HepG2 (cell line): ENCODE results near the gene IKZF4. TPM values are rescaled to one million over a fixed set of nuclear protein-coding genes. Genes with fewer than 3 reads are reported as not detected.

ENCODE experiments used
- ARNTL ChIP-seq: sonication (generic); formaldehyde crosslinking; IDR thresholded peaks from 2 replicates; pipeline ENCODE4 v1.4.0; 2020; ENCODE audit warnings: mild to moderate bottlenecking, missing genetic modification reagents
- CHD4 ChIP-seq: fragments of 200-600 bp; sonication (generic); IDR thresholded peaks from 2 replicates; pipeline ENCODE4 v1.7.0; 2017; ENCODE audit warnings: mild to moderate bottlenecking, low read length, borderline replicate concordance
- DDIT3 ChIP-seq: sonication (generic); formaldehyde crosslinking; IDR thresholded peaks from 2 replicates; pipeline ENCODE4 v1.4.0; 2020; ENCODE audit warnings: mild to moderate bottlenecking, missing genetic modification reagents
- FOXA1 ChIP-seq, 2 experiments: fragments of 450-650 bp in 1 of 2; sonication (generic) in 1 of 2; formaldehyde crosslinking in 1 of 2; IDR thresholded peaks; 2 replicates each; pipeline versions ENCODE4 v1.4.0 to v1.6.1; 2016 to 2020; ENCODE audit warnings: missing genetic modification reagents in 1 of 2
- FOXP4 ChIP-seq: sonication (generic); formaldehyde crosslinking; IDR thresholded peaks from 2 replicates; pipeline ENCODE4 v1.4.0; 2020; ENCODE audit warnings: missing genetic modification reagents
- MED1 ChIP-seq: sonication (generic); formaldehyde crosslinking; IDR thresholded peaks from 2 replicates; pipeline ENCODE4 v1.4.0; 2020; ENCODE audit warnings: missing genetic modification reagents
- MTERF4 ChIP-seq: sonication (generic); formaldehyde crosslinking; IDR thresholded peaks from 2 replicates; pipeline ENCODE4 v1.8.0; 2023; ENCODE audit warnings: mild to moderate bottlenecking, missing genetic modification reagents
- SATB2 ChIP-seq: sonication (generic); formaldehyde crosslinking; IDR thresholded peaks from 2 replicates; pipeline ENCODE4 v1.5.0; 2020; ENCODE audit warnings: missing genetic modification reagents
- SMARCE1 ChIP-seq: fragments of 450-650 bp; IDR thresholded peaks from 2 replicates; pipeline ENCODE4 v1.6.1; 2017; ENCODE audit warnings: borderline replicate concordance
- SP140L ChIP-seq: sonication (generic); formaldehyde crosslinking; IDR thresholded peaks from 2 replicates; pipeline ENCODE4 v1.4.0; 2020; ENCODE audit warnings: missing genetic modification reagents, borderline replicate concordance
- SP4 ChIP-seq: sonication (generic); formaldehyde crosslinking; IDR thresholded peaks from 2 replicates; pipeline ENCODE4 v1.8.1; 2023; ENCODE audit warnings: mild to moderate bottlenecking, missing genetic modification reagents
- SYNCRIP ChIP-seq: fragments of 200-400 bp; formaldehyde crosslinking; IDR thresholded peaks from 2 replicates; pipeline ENCODE4 v1.6.1; 2018; ENCODE audit warnings: mild to moderate bottlenecking, low read depth, low read length; ENCODE audit not compliant: insufficient read depth
- TCF12 ChIP-seq, 2 experiments: fragments of 450-650 bp in 1 of 2; sonication (generic) in 1 of 2; formaldehyde crosslinking in 1 of 2; IDR thresholded peaks; 2 replicates each; pipeline versions ENCODE4 v1.6.1 to v1.8.0; 2017 to 2022; ENCODE audit warnings: antibody characterized with exemption in 1 of 2, mild to moderate bottlenecking in 1 of 2, missing genetic modification reagents in 1 of 2, moderate library complexity in 1 of 2
- TEAD2 ChIP-seq: sonication (generic); formaldehyde crosslinking; IDR thresholded peaks from 2 replicates; pipeline ENCODE4 v1.9.0; 2021; ENCODE audit warnings: missing genetic modification reagents
- TP53 ChIP-seq: sonication (generic); formaldehyde crosslinking; conservative IDR thresholded peaks from 2 replicates; pipeline ENCODE4 v1.4.0; 2020; ENCODE audit warnings: missing genetic modification reagents
- ZFP36L1 ChIP-seq: sonication (generic); formaldehyde crosslinking; IDR thresholded peaks from 2 replicates; pipeline ENCODE4 v1.8.0; 2022; ENCODE audit warnings: mild to moderate bottlenecking, missing genetic modification reagents, moderate library complexity
- ZFP90 ChIP-seq: sonication (generic); formaldehyde crosslinking; IDR thresholded peaks from 2 replicates; pipeline ENCODE4 v1.8.0; 2022; ENCODE audit warnings: missing genetic modification reagents, mild to moderate bottlenecking, inconsistent platforms, borderline replicate concordance
- ZNF224 ChIP-seq: sonication (generic); formaldehyde crosslinking; IDR thresholded peaks from 2 replicates; pipeline ENCODE4 v1.5.0; 2020; ENCODE audit warnings: mild to moderate bottlenecking, missing genetic modification reagents
- ZNF383 ChIP-seq: sonication (generic); formaldehyde crosslinking; IDR thresholded peaks from 2 replicates; pipeline ENCODE4 v1.4.0; 2020; ENCODE audit warnings: missing genetic modification reagents, mild to moderate bottlenecking, borderline replicate concordance
- ZNF550 ChIP-seq: sonication (generic); formaldehyde crosslinking; IDR thresholded peaks from 2 replicates; pipeline ENCODE4 v1.4.0; 2020; ENCODE audit warnings: mild to moderate bottlenecking, missing genetic modification reagents, borderline replicate concordance
- ZNF639 ChIP-seq: conservative IDR thresholded peaks from 2 replicates; pipeline ENCODE4 v1.6.1; 2018; ENCODE audit warnings: missing genetic modification reagents
- ZNF670 ChIP-seq: sonication (generic); formaldehyde crosslinking; IDR thresholded peaks from 2 replicates; pipeline ENCODE4 v1.8.0; 2022; ENCODE audit warnings: mild to moderate bottlenecking, missing genetic modification reagents, borderline replicate concordance
- ZNF775 ChIP-seq: sonication (generic); formaldehyde crosslinking; IDR thresholded peaks from 2 replicates; pipeline ENCODE4 v1.4.0; 2020; ENCODE audit warnings: missing genetic modification reagents, mild to moderate bottlenecking, moderate library complexity, borderline replicate concordance
- ZSCAN22 ChIP-seq: sonication (generic); formaldehyde crosslinking; IDR thresholded peaks from 2 replicates; pipeline ENCODE4 v1.4.0; 2020; ENCODE audit warnings: mild to moderate bottlenecking, missing genetic modification reagents
- ZZZ3 ChIP-seq: sonication (generic); formaldehyde crosslinking; IDR thresholded peaks from 2 replicates; pipeline ENCODE4 v1.4.0; 2020; ENCODE audit warnings: missing genetic modification reagents, mild to moderate bottlenecking, borderline replicate concordance
- polyA plus RNA-seq, 8 experiments: library from polyadenylated mRNA; depleted of rRNA in 3 of 8; stranded (reverse) in 7 of 8; unstranded in 1 of 8; fragments of >200 nt; fragmentation: Illumina TruSeq in 4 of 8; extraction: Trizol in 4 of 8; gene quantifications; 2 replicates each; pipeline versions ENCODE4 v1.2.1 to v1.2.3, GENCODE V29; 2011 to 2016; ENCODE audit warnings: low read depth in 4 of 8, missing spikeins in 1 of 8, mixed read lengths in 1 of 8; ENCODE audit not compliant: insufficient read depth in 1 of 8
- total RNA-seq, 5 experiments: library from RNA; depleted of rRNA; stranded (reverse); fragments of >200 nt; fragmentation: Illumina TruSeq; extraction: Trizol; gene quantifications; 2 replicates each; pipeline ENCODE4 v1.2.3, GENCODE V29; 2016; ENCODE audit warnings: low read depth in 1 of 5

Gene IKZF4
- total and polyA plus RNA-seq, 2 of the 13 experiments (the other 11 are each of a cell fraction or from before 2014, with no cell fraction given), result 0.58 to 2.2 TPM

- TF ChIP-seq ZZZ3 (no peak; the same call in 1 of the 2 replicates), ZNF670 (CRISPR knock-in tag) (peak; percentile 40; the same call in 1 of the 2 replicates), SP140L (no peak), SP4 (CRISPR knock-in tag) (peak; percentile 78), DDIT3 (CRISPR knock-in tag) (no peak), ZNF550 (no peak), ZFP90 (CRISPR knock-in tag) (0 out of 2 replicates have a peak, but pooled peaks have one; percentile 18), ZNF224 (no peak), MTERF4 (no peak), ZSCAN22 (CRISPR knock-in tag) (no peak), SMARCE1 (no peak), ZNF639 (no peak), FOXP4 (CRISPR knock-in tag) (peak; percentile 84), FOXA1 (IDR thresholded peaks at IDR 0.05) (no peak), FOXA1 (CRISPR knock-in tag; IDR thresholded peaks at IDR 0.05) (no peak; the same call in 1 of the 2 replicates), SATB2 (no peak; the same call in 1 of the 2 replicates), ZFP36L1 (CRISPR knock-in tag) (peak; percentile 51; the same call in 1 of the 2 replicates), TP53 (CRISPR knock-in tag) (no peak), CHD4 (no peak), ZNF383 (no peak), ARNTL (CRISPR knock-in tag) (no peak), TCF12 (IDR thresholded peaks at IDR 0.05) (no peak), TCF12 (CRISPR knock-in tag; IDR thresholded peaks at IDR 0.05) (no peak; the same call in 1 of the 2 replicates), SYNCRIP (no peak), ZNF775 (CRISPR knock-in tag) (no peak), TEAD2 (CRISPR knock-in tag) (0 out of 2 replicates have a peak, but pooled peaks have one; percentile 56), MED1 (peak; percentile 81)
Observed at GRCh38 chr12:56079723-56080555, 59.1 kb downstream of the IKZF4 start, which contains the start of gene ERBB3 (continued).
